ENCODE measurements around the gene CDK5R2.

DNA sequence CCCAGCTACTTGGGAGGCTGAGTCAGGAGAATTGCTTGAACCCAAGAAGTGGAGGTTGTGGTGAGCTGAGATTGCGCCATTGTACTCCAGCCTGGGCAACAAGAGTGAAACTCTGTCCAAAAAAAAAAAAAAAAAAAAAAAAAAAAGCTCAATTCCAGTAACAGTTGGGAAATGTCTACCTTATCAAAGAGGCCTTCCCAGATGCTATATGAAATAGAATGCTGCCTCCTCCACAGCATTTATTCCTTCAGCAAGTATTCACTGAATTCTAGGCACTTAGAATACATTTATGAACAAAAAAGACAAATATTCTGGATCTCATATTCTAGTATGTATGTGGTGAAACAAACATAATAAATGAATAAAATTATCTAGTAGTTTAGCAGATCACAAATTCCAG is 12.8 kb upstream of the CDK5R2 start:
- TF ChIP-seq CTCF (IDR thresholded peaks at IDR 0.05) = no peak
- TF ChIP-seq POLR2A (IDR thresholded peaks at IDR 0.05) = no peak
- TF ChIP-seq POLR2AphosphoS5 (IDR thresholded peaks at IDR 0.05) = no peak

Data from prostate gland (tissue), 2 donors.